Activated CD8-positive, alpha-beta memory T cell treated with anti-CD3 and anti-CD28 coated beads for 36 hours (primary cell): Measurements from ENCODE around the gene PPM1N. TPM values are rescaled to one million over a fixed set of nuclear protein-coding genes. Genes with fewer than 3 reads are reported as not detected.

Experiments
- CTCF ChIA-PET: fragments of 350-600 bp; sonication (Branson Sonifier 250); formaldehyde crosslinking; loops from one replicate; lab custom pipeline; 2021; ENCODE audit warnings: antibody characterized with exemption; lab: Charles Lee
- POLR2A ChIA-PET: fragments of 350-600 bp; sonication (Branson Sonifier 250); formaldehyde crosslinking; loops from one replicate; lab custom pipeline; 2021; ENCODE audit warnings: antibody characterized with exemption; lab: Charles Lee
- total RNA-seq, 2 experiments: library from RNA; stranded (reverse); gene quantifications; one replicate each; pipeline ENCODE4 v1.2.3, GENCODE V29; 2021

The PPM1N gene
- total RNA-seq, 2 experiments from 2014 or later = 2.0 to 3.0 TPM

GRCh38 chr19:45511074-45511473 lies 12.8 kb downstream of the PPM1N start:
- ChIA-PET POLR2A (no interaction called here), CTCF (interaction anchor here (0.5 to 1.8 kb wide), 4 partner anchors 32 to 761 kb away, joined by 3 to 7 read pairs (median 4); no protein-coding TSS in a partner anchor)

- ChIA-PET POLR2A (no interaction called here), CTCF (interaction anchor here (0.7 to 1.2 kb wide), 2 partner anchors 27 to 43 kb away, joined by 3 read pairs; no protein-coding TSS in a partner anchor)
These were observed 14.7 kb downstream of the PPM1N start for GRCh38 chr19:45512881-45513483.

GRCh38 chr19:45514376-45515051 lies 16.3 kb downstream of the PPM1N start:
- ChIA-PET CTCF (interaction anchor here (1.0 to 2.9 kb wide), 5 partner anchors 9 to 178 kb away, joined by 3 to 16 read pairs (median 5); partner anchors contain the start of gene QPCTL), POLR2A (interaction anchor here (1.5 kb wide), 1 partner anchor 127 kb away, joined by 3 read pairs; no protein-coding TSS in a partner anchor)

GRCh38 chr19:45515081-45515624 lies 16.9 kb downstream of the PPM1N start:
- ChIA-PET CTCF (interaction anchor here (1.0 to 2.9 kb wide), 8 partner anchors 10 to 177 kb away, joined by 3 to 16 read pairs (median 4); partner anchors contain the start of gene QPCTL), POLR2A (interaction anchor here (0.7 to 1.5 kb wide), 2 partner anchors 47 to 126 kb away, joined by 3 to 6 read pairs; no protein-coding TSS in a partner anchor)

GRCh38 chr19:45515807-45516401 lies 17.7 kb downstream of the PPM1N start:
- POLR2A ChIA-PET = interaction anchor here (0.6 to 1.5 kb wide), 3 partner anchors 47 to 169 kb away, joined by 3 to 6 read pairs (median 3); no protein-coding TSS in a partner anchor
- CTCF ChIA-PET = interaction anchor here (0.6 to 2.9 kb wide), 10 partner anchors 10 to 177 kb away, joined by 3 to 16 read pairs (median 4); partner anchors contain the start of genes GPR4 and QPCTL

- CTCF ChIA-PET = interaction anchor here (0.6 to 2.9 kb wide), 3 partner anchors 13 to 768 kb away, joined by 3 to 16 read pairs (median 4); no protein-coding TSS in a partner anchor
- POLR2A ChIA-PET = no interaction called here
These were observed 19.0 kb downstream of the PPM1N start for GRCh38 chr19:45517238-45517637.

- CTCF ChIA-PET = interaction anchor here (0.7 to 1.5 kb wide), 2 partner anchors 12 to 13 kb away, joined by 4 read pairs; no protein-coding TSS in a partner anchor
- POLR2A ChIA-PET = no interaction called here
These were observed 19.6 kb downstream of the PPM1N start for GRCh38 chr19:45517641-45518468.

- ChIA-PET POLR2A (no interaction called here), CTCF (interaction anchor here (0.7 kb wide), 1 partner anchor 13 kb away, joined by 4 read pairs; no protein-coding TSS in a partner anchor)
These were observed 20.2 kb downstream of the PPM1N start for GRCh38 chr19:45518469-45518826.

GRCh38 chr19:45522010-45522941 lies 24.0 kb downstream of the PPM1N start:
- ChIA-PET CTCF (interaction anchor here (0.7 to 1.3 kb wide), 2 partner anchors 36 to 159 kb away, joined by 3 to 4 read pairs; no protein-coding TSS in a partner anchor), POLR2A (no interaction called here)

GRCh38 chr19:45523642-45524256 lies 25.5 kb downstream of the PPM1N start:
- ChIA-PET POLR2A (no interaction called here), CTCF (interaction anchor here (0.8 to 1.0 kb wide), 2 partner anchors 118 to 162 kb away, joined by 3 read pairs; no protein-coding TSS in a partner anchor)

GRCh38 chr19:45524575-45525129 lies 26.4 kb downstream of the PPM1N start:
- ChIA-PET CTCF (interaction anchor here (0.8 to 1.0 kb wide), 2 partner anchors 117 to 161 kb away, joined by 3 read pairs; no protein-coding TSS in a partner anchor), POLR2A (no interaction called here)

- CTCF ChIA-PET = interaction anchor here (0.5 to 1.3 kb wide), 2 partner anchors 32 to 36 kb away, joined by 3 read pairs; no protein-coding TSS in a partner anchor
- POLR2A ChIA-PET = no interaction called here
These were observed 27.9 kb downstream of the PPM1N start for GRCh38 chr19:45526143-45526542.

- ChIA-PET CTCF (interaction anchor here (1.2 kb wide), 1 partner anchor 31 kb away, joined by 4 read pairs; no protein-coding TSS in a partner anchor), POLR2A (no interaction called here)
These were observed 28.7 kb downstream of the PPM1N start for GRCh38 chr19:45526971-45527370.

- CTCF ChIA-PET = interaction anchor here (1.2 kb wide), 1 partner anchor 30 kb away, joined by 4 read pairs; no protein-coding TSS in a partner anchor
- POLR2A ChIA-PET = no interaction called here
These were observed 29.5 kb downstream of the PPM1N start for GRCh38 chr19:45527731-45528130.

- POLR2A ChIA-PET = no interaction called here
- CTCF ChIA-PET = interaction anchor here (1.2 kb wide), 1 partner anchor 29 kb away, joined by 4 read pairs; no protein-coding TSS in a partner anchor
These were observed 30.0 kb downstream of the PPM1N start for GRCh38 chr19:45528149-45528743.
